ENCODE measurements around the gene PRR18. TPM values are rescaled to one million over a fixed set of nuclear protein-coding genes. Genes with fewer than 3 reads are reported as not detected.

PRR18 gene
- total and polyA plus RNA-seq, 2 of the 8 experiments (the other 6 are each of a cell fraction or from before 2014, with no cell fraction given): 0.08 to 0.19 TPM

GRCh38 chr6:166341464-166341863, 33.3 kb upstream of the PRR18 start (continued):
- TF ChIP-seq CBX5 (IDR thresholded peaks at IDR 0.05; ENCODE audit: low read depth, low read length) (no peak), RXRA (IDR thresholded peaks at IDR 0.05; ENCODE audit: insufficient read depth, low read depth, low read length) (no peak), SIX5 (IDR thresholded peaks at IDR 0.05; ENCODE audit: low read depth, low read length) (no peak), RNF2 (IDR thresholded peaks at IDR 0.05; ENCODE audit: borderline replicate concordance, low read depth, low read length, missing control alignments, poor library complexity, severe bottlenecking) (no peak), CTBP2 (IDR thresholded peaks at IDR 0.05; ENCODE audit: borderline replicate concordance, insufficient read depth, insufficient read length, low read length) (no peak), SP2 (IDR thresholded peaks at IDR 0.05; ENCODE audit: low read length) (no peak), ATF3 (IDR thresholded peaks at IDR 0.05; ENCODE audit: insufficient read depth, low read depth, low read length) (no peak)

Measured in H1 (cell line).